Activated T-cell treated with anti-CD3 and anti-CD28 coated beads, Interleukin-2, amount 50 U/mL, for 72 hours (primary cell): ENCODE measurements around the gene MIOS. TPM values are rescaled to one million over a fixed set of nuclear protein-coding genes. Genes with fewer than 3 reads are reported as not detected.

Experiments used
- ATAC-seq, 2 donors: fragments of 150-1000 bp; cut with Tn5 transposase; replicated peaks in 1 of 2; 2 replicates each; pipeline ENCODE4 v1.10.0; 2021; ENCODE audit warnings: moderate library complexity in 2 of 2, mild to moderate bottlenecking in 1 of 2
- DNase-seq, 2 donors: peaks; one replicate each; pipeline ENCODE4 v3.0.0; 2021 to 2022; ENCODE audit warnings: mixed read lengths in 1 of 2
- H3K27ac Mint-ChIP-seq: one replicate; pipeline ENCODE4 v1.8.0; 2022; ENCODE audit warnings: mild to moderate bottlenecking, moderate library complexity, mixed read lengths
- H3K27me3 Mint-ChIP-seq: one replicate; pipeline ENCODE4 v1.8.0; 2022; ENCODE audit warnings: low read depth, mixed read lengths
- H3K36me3 Mint-ChIP-seq, 2 donors: one replicate each; pipeline ENCODE4 v1.8.0; 2022; ENCODE audit warnings: mixed read lengths in 2 of 2, mild to moderate bottlenecking in 1 of 2; ENCODE audit not compliant: insufficient read depth in 2 of 2
- H3K4me1 Mint-ChIP-seq: one replicate; pipeline ENCODE4 v1.8.0; 2022; ENCODE audit warnings: low read depth, mixed read lengths
- H3K4me3 Mint-ChIP-seq, 2 donors: one replicate each; pipeline ENCODE4 v1.8.0; 2022; ENCODE audit warnings: mild to moderate bottlenecking in 2 of 2, mixed read lengths in 2 of 2, moderate library complexity in 2 of 2
- H3K9me3 Mint-ChIP-seq, 2 donors: one replicate each; pipeline ENCODE4 v1.8.0; 2022; ENCODE audit warnings: mixed read lengths in 2 of 2
- total RNA-seq, 2 donors: library from RNA; stranded (reverse); gene quantifications; one replicate each; pipeline ENCODE4 v1.2.3, GENCODE V29; 2022

Gene MIOS
- total RNA-seq, 2 donors from 2014 or later = 49.5 to 60.7 TPM

GRCh38 chr7:7562736-7563135, 3.9 kb upstream of the MIOS start:
- H3K4me3 Mint-ChIP-seq = no peak overlapping the region
- no peak overlapping the region for H3K27ac Mint-ChIP-seq
- H3K4me1 Mint-ChIP-seq = no peaks in the 10 kb centered on the region
- DNase-seq = no peak
- H3K36me3 Mint-ChIP-seq = peaks cover 12 to 14% of the 10 kb centered on the region in 2 donors
- no peaks in the 10 kb centered on the region for H3K27me3 Mint-ChIP-seq
- H3K9me3 Mint-ChIP-seq = peaks cover 6 to 18% of the 10 kb centered on the region in 2 donors
- ATAC-seq = no peak

GRCh38 chr7:7563269-7563668, 3.4 kb upstream of the MIOS start:
- Mint-ChIP-seq H3K4me3 (no peak overlapping the region), H3K27ac (no peak overlapping the region)

DNA sequence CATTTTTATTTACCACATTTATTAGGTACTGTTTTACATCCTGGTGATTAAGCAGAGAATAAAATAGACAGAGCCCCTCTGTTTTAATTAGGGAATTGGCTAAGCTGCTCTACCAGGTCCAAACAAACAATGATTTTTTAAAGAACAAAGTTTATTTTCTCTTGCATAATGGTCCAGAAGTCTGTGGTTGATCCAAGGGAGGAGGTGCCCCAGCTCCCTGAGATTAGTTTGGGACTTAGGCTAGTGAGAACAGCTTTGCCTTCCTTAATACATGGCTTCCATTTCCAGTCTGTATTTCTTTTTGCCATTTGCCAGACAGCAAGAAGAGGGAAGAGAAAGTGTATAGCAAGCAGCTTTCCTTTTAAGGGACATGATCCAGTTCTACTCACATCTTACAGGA, 2.9 kb upstream of the MIOS start:
- Mint-ChIP-seq H3K4me1 (peaks cover 10% of the 10 kb centered on the region), H3K36me3 (peaks cover 6 to 10% of the 10 kb centered on the region in 2 donors), H3K9me3 (peaks cover 3 to 9% of the 10 kb centered on the region in 2 donors), H3K27me3 (no peaks in the 10 kb centered on the region), H3K27ac (no peak overlapping the region), H3K4me3 (no peak overlapping the region)
- ATAC-seq = no peak
- no peak for DNase-seq

More at GRCh38 chr7:7563269-7563668, 3.4 kb upstream of the MIOS start:
- Mint-ChIP-seq H3K4me1 (peaks cover 5% of the 10 kb centered on the region), H3K9me3 (peaks cover 6 to 13% of the 10 kb centered on the region in 2 donors), H3K36me3 (peaks cover 10 to 14% of the 10 kb centered on the region in 2 donors), H3K27me3 (no peaks in the 10 kb centered on the region)
- DNase-seq (no peak), ATAC-seq (no peak)

- peaks cover 16% of the 10 kb centered on the region for H3K4me1 Mint-ChIP-seq
- peaks cover 2 to 7% of the 10 kb centered on the region in 2 donors for H3K36me3 Mint-ChIP-seq
- ATAC-seq (no peak), DNase-seq (no peak)
- H3K27ac Mint-ChIP-seq = no peak overlapping the region
- no peaks in the 10 kb centered on the region for H3K27me3 Mint-ChIP-seq
- no peak overlapping the region for H3K4me3 Mint-ChIP-seq
- H3K9me3 Mint-ChIP-seq = peaks cover 0 to 6% of the 10 kb centered on the region in 2 donors
Measured at GRCh38 chr7:7564323-7564780, 2.3 kb upstream of the MIOS start.

GRCh38 chr7:7565018-7565680, 1.5 kb upstream of the MIOS start:
- Mint-ChIP-seq H3K27ac (no peak overlapping the region), H3K4me3 (no peak overlapping the region), H3K36me3 (peaks cover 2 to 6% of the 10 kb centered on the region in 2 donors), H3K9me3 (no peaks in the 10 kb centered on the region), H3K4me1 (peaks cover 24% of the 10 kb centered on the region), H3K27me3 (no peaks in the 10 kb centered on the region)
- ATAC-seq (peak in 1 of 2 donors; percentile 22), DNase-seq (peak; percentile 28 to 39)

DNA sequence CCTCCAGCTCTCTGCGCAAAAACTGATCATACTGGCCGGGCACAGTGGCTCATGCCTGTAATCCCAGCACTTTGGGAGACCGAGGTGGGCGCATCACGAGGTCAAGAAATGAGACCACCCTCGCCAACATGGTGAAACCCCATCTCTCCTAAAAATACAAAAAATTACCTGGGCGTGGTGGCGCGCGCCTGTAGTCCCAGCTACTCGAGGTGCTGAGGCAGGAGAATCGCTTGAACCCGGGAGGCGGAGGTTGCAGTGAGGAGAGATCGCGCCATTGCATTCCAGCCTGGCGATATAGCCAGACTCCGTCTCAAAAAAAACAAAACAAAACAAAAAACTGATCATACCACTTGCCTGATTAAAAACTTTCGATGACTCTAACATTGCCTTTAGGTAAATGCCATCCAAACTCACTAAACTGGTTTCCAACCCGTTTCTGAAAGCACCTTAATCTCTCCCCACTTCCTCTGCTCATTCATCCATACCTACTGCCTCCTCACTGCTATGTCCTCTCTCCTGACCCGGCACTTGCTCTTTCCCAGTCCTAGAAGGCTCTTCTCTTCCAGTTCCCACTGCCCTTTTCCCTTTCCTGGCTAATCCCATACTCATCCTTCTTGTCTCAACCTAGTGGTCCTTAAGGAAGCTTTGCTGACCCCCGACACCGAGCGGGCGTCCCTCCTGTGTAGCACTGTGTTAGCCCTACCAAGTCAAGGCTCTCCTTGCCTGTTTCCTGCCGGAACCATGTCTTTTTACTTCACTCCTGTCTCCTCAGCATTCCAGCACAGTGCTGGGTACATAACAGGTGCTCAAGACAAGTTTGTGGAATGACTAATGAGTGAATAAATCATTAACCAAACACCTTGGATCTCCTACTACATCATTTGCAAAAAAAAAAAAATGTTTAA, 686 bp upstream of the MIOS start:
- Mint-ChIP-seq H3K27ac (no peak overlapping the region), H3K9me3 (no peaks in the 10 kb centered on the region), H3K4me3 (no peak overlapping the region), H3K27me3 (no peaks in the 10 kb centered on the region), H3K36me3 (peaks cover 2 to 7% of the 10 kb centered on the region in 2 donors), H3K4me1 (peaks cover 32% of the 10 kb centered on the region)
- DNase-seq (no peak), ATAC-seq (peak; percentile 9 to 18)

DNA sequence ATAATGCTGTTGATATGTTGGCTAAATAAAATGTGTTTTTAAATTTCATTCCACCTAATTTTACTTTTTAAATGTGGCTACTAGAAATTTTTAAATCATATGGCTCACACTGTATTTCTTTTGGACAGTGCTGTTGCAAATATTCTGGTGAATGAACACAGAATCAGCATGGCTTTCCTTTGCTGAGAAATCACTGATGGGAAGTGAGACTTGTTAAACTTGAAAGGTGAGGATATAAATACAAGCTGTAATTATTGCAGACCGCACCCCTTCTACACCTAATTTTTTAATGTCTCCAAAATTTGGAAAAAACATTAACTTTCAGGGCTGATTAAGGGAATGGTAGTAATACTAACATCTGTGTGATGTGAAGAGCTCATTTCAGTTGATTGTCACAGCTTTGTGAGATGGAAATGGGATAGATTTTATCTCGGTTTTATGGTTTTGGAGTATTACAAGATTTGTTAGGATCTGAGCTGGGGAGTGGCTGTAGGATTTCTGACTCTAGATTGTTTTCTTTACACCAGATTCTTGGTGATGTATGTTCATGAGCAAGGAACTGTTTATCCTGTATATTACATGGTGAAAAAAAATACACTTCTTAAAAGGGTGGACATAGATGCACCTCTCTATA, 1.3 kb downstream of the MIOS start:
- no peak for ATAC-seq
- Mint-ChIP-seq H3K4me3 (peak overlapping the region; percentile 76 to 98), H3K27ac (peak overlapping the region; percentile 84), H3K9me3 (no peaks in the 10 kb centered on the region), H3K36me3 (peaks cover 3 to 8% of the 10 kb centered on the region in 2 donors), H3K4me1 (peaks cover 39% of the 10 kb centered on the region), H3K27me3 (no peaks in the 10 kb centered on the region)
- DNase-seq = no peak

- H3K9me3 Mint-ChIP-seq = no peaks in the 10 kb centered on the region
- H3K36me3 Mint-ChIP-seq = peaks cover 3 to 10% of the 10 kb centered on the region in 2 donors
- peak overlapping the region; percentile 96 for H3K27ac Mint-ChIP-seq
- H3K4me3 Mint-ChIP-seq = peak overlapping the region; percentile 76 to 98
- DNase-seq = no peak
- no peaks in the 10 kb centered on the region for H3K27me3 Mint-ChIP-seq
- H3K4me1 Mint-ChIP-seq = peaks cover 41% of the 10 kb centered on the region
- ATAC-seq = no peak
Measured at GRCh38 chr7:7568553-7568952, 1.9 kb downstream of the MIOS start.

DNA sequence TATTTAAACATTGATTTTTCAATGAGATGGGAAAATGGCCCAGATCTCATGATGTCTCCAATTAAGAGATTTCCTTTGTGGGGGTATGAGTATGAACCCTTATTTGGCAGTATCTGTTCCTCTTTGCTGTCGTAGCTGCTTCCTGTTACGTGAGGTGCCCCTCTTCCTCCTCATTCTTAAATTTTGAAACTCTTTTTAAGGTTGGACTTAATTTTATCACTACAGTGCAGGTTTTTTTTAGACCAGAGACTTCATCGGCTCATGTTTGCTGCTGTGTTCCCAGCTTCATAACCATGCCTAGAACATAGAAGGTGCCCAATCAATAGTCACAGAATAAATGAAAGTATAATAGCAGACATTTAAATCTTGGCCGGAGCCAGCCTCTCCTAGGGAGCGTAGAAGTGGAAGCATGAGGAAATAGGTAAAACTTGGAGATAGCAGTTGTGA, 2.4 kb downstream of the MIOS start:
- peaks cover 41% of the 10 kb centered on the region for H3K4me1 Mint-ChIP-seq
- DNase-seq (no peak), ATAC-seq (no peak)
- peak overlapping the region; percentile 76 to 98 for H3K4me3 Mint-ChIP-seq
- H3K27ac Mint-ChIP-seq = peak overlapping the region; percentile 96
- no peaks in the 10 kb centered on the region for H3K9me3 Mint-ChIP-seq
- peaks cover 3 to 10% of the 10 kb centered on the region in 2 donors for H3K36me3 Mint-ChIP-seq
- H3K27me3 Mint-ChIP-seq = no peaks in the 10 kb centered on the region

GRCh38 chr7:7569615-7570014, 2.9 kb downstream of the MIOS start:
- Mint-ChIP-seq H3K27ac (peak overlapping the region; percentile 96), H3K9me3 (no peaks in the 10 kb centered on the region), H3K4me1 (peaks cover 41% of the 10 kb centered on the region), H3K36me3 (peaks cover 3 to 12% of the 10 kb centered on the region in 2 donors), H3K27me3 (no peaks in the 10 kb centered on the region), H3K4me3 (peak overlapping the region; percentile 76 to 98)
- DNase-seq = no peak
- no peak for ATAC-seq

GRCh38 chr7:7570584-7570983, 3.9 kb downstream of the MIOS start:
- Mint-ChIP-seq H3K27me3 (no peaks in the 10 kb centered on the region), H3K4me1 (peaks cover 41% of the 10 kb centered on the region), H3K9me3 (no peaks in the 10 kb centered on the region), H3K36me3 (peaks cover 3 to 13% of the 10 kb centered on the region in 2 donors), H3K27ac (no peak overlapping the region), H3K4me3 (peak overlapping the region in 1 of 2 donors; percentile 98)
- no peak for DNase-seq
- ATAC-seq = no peak

DNA sequence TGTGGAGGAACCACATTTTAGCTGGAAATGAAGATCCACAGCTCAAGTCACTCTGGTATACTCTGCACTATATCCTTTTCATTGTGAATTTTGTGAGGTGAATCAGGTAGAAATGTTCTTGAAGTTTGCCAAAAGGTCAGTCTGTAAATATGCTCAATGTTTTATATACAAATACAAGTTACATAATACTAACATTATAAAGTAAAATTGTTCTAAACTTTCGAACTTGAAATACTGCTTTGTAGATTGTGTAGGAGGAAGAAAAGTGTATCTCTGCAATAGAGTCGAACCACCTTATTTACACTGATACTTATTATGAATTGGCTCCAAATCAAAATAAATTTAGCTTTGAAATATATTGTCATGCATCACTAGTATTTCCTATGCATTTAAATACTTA, 7.0 kb downstream of the MIOS start:
- H3K4me3 Mint-ChIP-seq = no peak overlapping the region
- no peak overlapping the region for H3K27ac Mint-ChIP-seq
- H3K27me3 Mint-ChIP-seq = no peaks in the 10 kb centered on the region
- H3K36me3 Mint-ChIP-seq = peaks cover 2 to 15% of the 10 kb centered on the region in 2 donors
- H3K9me3 Mint-ChIP-seq = no peaks in the 10 kb centered on the region
- DNase-seq (no peak), ATAC-seq (no peak)
- peaks cover 32% of the 10 kb centered on the region for H3K4me1 Mint-ChIP-seq

- no peaks in the 10 kb centered on the region for H3K27me3 Mint-ChIP-seq
- peaks cover 2 to 10% of the 10 kb centered on the region in 2 donors for H3K36me3 Mint-ChIP-seq
- no peak for ATAC-seq
- no peaks in the 10 kb centered on the region for H3K9me3 Mint-ChIP-seq
- no peak for DNase-seq
- H3K4me1 Mint-ChIP-seq = peaks cover 10% of the 10 kb centered on the region
- H3K27ac Mint-ChIP-seq = no peak overlapping the region
- no peak overlapping the region for H3K4me3 Mint-ChIP-seq
Measured at GRCh38 chr7:7576344-7576743, 9.7 kb downstream of the MIOS start.
